MG63 (cell line): ENCODE results near the gene RP9. TPM values are rescaled to one million over a fixed set of nuclear protein-coding genes. Genes with fewer than 3 reads are reported as not detected.
A peak's percentile ranks its signal among the peaks of the same experiment; 100 is the strongest.

Experiments used
- DNase-seq: peaks from one replicate; pipeline ENCODE4 v3.0.0-alpha.2; 2020
- H3K27me3 ChIP-seq: fragments of 250-450 bp; sonication (Bioruptor Pico); 2 replicates; pipeline ENCODE4 v1.5.1; 2020; ENCODE audit warnings: mild to moderate bottlenecking, moderate library complexity
- H3K36me3 ChIP-seq: fragments of 250-450 bp; sonication (Bioruptor Pico); 2 replicates; pipeline ENCODE4 v1.5.1; 2020; ENCODE audit warnings: mild to moderate bottlenecking, moderate library complexity
- H3K4me3 ChIP-seq: fragments of 250-450 bp; sonication (Bioruptor Pico); 2 replicates; pipeline ENCODE4 v1.5.1; 2020; ENCODE audit warnings: mild to moderate bottlenecking, moderate library complexity
- H3K9me3 ChIP-seq: fragments of 250-450 bp; sonication (Bioruptor Pico); 2 replicates; pipeline ENCODE4 v1.5.1; 2020; ENCODE audit warnings: mild to moderate bottlenecking, moderate library complexity
- total RNA-seq: library from RNA; depleted of rRNA; stranded (reverse); fragments of >200 nt; shearing (Covaris generic); gene quantifications from 2 replicates; pipeline ENCODE4 v1.2.3, GENCODE V29; 2014; ENCODE audit warnings: low replicate concordance

RP9 gene
- total RNA-seq, 1 experiment from 2014 or later, result 23.3 TPM

DNA sequence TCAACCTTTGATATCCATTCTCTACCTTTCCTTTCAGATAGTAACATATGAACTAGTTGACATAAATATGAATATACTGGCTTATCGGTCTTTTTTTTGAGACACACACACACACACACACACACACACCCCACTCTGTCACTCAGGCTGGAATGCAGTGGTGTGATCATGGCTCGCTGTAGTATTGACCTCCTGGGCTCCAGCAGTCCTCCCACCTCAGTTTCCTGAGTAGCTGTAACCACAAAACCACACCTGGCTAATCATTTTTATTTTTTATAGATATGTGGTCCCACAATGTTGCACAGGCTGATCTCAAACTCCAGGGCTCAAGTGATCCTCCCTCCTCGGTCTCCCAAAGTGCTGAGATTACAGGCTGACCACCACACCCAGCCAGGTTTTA is 32.5 kb downstream of the RP9 start:
- Histone ChIP-seq H3K27me3 (no peaks in the 10 kb centered on the region), H3K36me3 (no peaks in the 10 kb centered on the region), H3K4me3 (no peak overlapping the region), H3K9me3 (no peaks in the 10 kb centered on the region)
- no peak for DNase-seq

GRCh38 chr7:33075818-33076518 is 33.2 kb downstream of the RP9 start:
- DNase-seq, result no peak
- H3K27me3 ChIP-seq, result no peaks in the 10 kb centered on the region
- no peaks in the 10 kb centered on the region for H3K9me3 ChIP-seq
- H3K36me3 ChIP-seq, result no peaks in the 10 kb centered on the region
- H3K4me3 ChIP-seq, result no peak overlapping the region

DNA sequence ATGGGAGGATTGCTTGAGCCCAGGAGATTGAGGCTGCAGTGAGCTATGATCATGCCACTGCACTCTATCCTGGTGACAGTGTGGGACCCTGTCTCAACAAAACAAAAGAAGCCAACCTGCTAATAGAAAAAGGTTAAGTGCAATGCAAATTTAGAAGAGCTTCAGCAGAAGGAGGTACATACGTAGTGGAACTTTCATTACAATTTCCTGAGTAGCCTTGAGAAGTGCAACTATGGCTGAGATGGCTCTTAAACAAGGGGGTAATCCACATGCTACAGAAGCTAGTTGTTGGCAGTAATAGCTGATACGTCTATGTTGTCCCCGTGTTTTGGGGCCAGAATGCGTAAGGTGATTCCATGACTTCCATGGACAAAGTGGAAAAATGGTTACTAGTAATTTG is 36.0 kb downstream of the RP9 start:
- Histone ChIP-seq H3K4me3 (no peak overlapping the region), H3K9me3 (peaks cover 10% of the 10 kb centered on the region), H3K36me3 (no peaks in the 10 kb centered on the region), H3K27me3 (no peaks in the 10 kb centered on the region)
- DNase-seq, result no peak

- Histone ChIP-seq H3K4me3 (no peak overlapping the region), H3K36me3 (no peaks in the 10 kb centered on the region), H3K27me3 (no peaks in the 10 kb centered on the region), H3K9me3 (peaks cover 10% of the 10 kb centered on the region)
- peak; percentile 23 for DNase-seq
These were observed 36.7 kb downstream of the RP9 start for GRCh38 chr7:33072471-33072870.

GRCh38 chr7:33070831-33071230 is 38.4 kb downstream of the RP9 start:
- Histone ChIP-seq H3K9me3 (peaks cover 13% of the 10 kb centered on the region), H3K4me3 (no peak overlapping the region), H3K27me3 (no peaks in the 10 kb centered on the region), H3K36me3 (no peaks in the 10 kb centered on the region)
- no peak for DNase-seq

- H3K9me3 ChIP-seq, result peaks cover 13% of the 10 kb centered on the region
- H3K27me3 ChIP-seq, result no peaks in the 10 kb centered on the region
- no peak overlapping the region for H3K4me3 ChIP-seq
- DNase-seq, result no peak
- H3K36me3 ChIP-seq, result no peaks in the 10 kb centered on the region
These were observed 38.9 kb downstream of the RP9 start for GRCh38 chr7:33070277-33070676.

GRCh38 chr7:33067921-33068320 is 41.3 kb downstream of the RP9 start:
- peaks cover 13% of the 10 kb centered on the region for H3K9me3 ChIP-seq
- DNase-seq, result no peak
- H3K27me3 ChIP-seq, result no peaks in the 10 kb centered on the region
- no peaks in the 10 kb centered on the region for H3K36me3 ChIP-seq
- H3K4me3 ChIP-seq, result no peak overlapping the region

DNA sequence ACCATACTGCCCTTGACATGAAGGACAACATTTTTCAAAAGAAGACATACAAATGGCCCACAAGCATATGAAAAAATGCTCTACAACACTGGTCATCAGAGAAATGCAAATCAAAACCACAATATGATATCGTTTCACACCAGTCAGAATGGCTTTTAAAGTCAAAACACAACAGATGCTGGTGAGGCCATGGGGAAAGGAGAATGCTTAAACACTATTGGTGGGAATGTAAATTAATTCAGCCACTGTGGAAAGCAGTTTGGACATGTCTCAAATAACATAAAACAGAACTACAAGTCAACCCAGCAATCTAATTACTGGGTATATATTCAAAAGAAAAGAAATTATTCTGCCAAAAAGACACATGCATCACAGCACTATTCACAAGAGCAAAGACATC is 42.4 kb downstream of the RP9 start:
- H3K9me3 ChIP-seq, result peaks cover 13% of the 10 kb centered on the region
- H3K4me3 ChIP-seq, result no peak overlapping the region

DNA sequence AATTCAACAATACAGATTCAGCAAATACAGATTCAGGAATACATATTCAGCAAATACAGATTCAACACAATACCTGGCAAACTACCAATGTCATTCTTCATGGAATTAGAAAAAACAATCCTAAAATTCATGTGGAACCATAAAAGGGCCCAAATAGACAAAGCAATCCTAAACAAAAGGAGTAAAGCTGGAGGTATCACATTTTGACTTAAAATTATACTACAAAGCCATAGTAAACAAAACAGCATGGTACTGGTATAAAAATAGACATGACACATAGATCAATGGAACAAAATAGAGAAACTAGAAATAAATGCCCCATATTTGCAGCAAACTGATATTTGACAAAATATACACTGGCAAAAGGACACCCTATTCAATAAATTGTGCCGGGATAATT is 43.2 kb downstream of the RP9 start:
- no peak overlapping the region for H3K4me3 ChIP-seq
- no peak for DNase-seq
- no peaks in the 10 kb centered on the region for H3K27me3 ChIP-seq
- H3K9me3 ChIP-seq, result peaks cover 13% of the 10 kb centered on the region
- peaks cover under 1% of the 10 kb centered on the region for H3K36me3 ChIP-seq

More for the DNA sequence above, 42.4 kb downstream of the RP9 start:
- no peaks in the 10 kb centered on the region for H3K27me3 ChIP-seq
- DNase-seq, result no peak
- no peaks in the 10 kb centered on the region for H3K36me3 ChIP-seq

DNA sequence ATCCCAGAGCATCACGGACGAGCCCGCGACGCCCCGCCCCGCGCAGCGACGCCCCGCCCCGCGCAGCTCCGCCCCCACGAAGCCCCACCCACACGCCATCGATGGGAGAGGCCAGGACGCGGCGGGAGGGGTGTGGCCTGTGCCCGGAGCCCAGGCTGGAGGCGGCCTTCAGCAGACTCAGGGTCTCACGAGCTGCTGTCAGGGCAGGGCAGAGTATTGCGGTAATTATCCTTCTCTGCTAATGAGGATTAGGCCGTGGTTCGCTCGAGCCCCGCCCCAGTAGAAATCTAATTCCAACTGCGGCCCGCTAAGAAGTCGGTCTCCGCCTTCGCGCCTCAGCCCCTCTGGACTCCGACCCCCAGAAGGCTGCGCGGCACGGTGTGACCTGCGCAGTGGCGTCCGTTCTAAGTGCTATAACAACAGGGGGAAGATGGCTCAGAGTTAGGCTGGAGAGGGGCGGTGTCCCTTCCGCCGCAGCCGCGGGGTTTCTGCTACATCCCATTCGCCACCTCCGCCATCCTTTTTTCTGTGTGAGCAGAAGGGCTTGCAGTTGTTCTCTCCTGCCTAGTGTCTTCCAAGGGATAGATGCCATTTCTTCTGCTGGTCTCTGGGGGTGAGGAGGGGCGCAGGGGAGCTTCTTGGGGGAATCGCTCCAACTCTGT is 46.3 kb downstream of the RP9 start:
- Histone ChIP-seq H3K4me3 (peak overlapping the region; percentile 69), H3K27me3 (no peaks in the 10 kb centered on the region), H3K9me3 (peaks cover 3% of the 10 kb centered on the region), H3K36me3 (peaks cover 17% of the 10 kb centered on the region)
- peak; percentile 92 for DNase-seq

DNA sequence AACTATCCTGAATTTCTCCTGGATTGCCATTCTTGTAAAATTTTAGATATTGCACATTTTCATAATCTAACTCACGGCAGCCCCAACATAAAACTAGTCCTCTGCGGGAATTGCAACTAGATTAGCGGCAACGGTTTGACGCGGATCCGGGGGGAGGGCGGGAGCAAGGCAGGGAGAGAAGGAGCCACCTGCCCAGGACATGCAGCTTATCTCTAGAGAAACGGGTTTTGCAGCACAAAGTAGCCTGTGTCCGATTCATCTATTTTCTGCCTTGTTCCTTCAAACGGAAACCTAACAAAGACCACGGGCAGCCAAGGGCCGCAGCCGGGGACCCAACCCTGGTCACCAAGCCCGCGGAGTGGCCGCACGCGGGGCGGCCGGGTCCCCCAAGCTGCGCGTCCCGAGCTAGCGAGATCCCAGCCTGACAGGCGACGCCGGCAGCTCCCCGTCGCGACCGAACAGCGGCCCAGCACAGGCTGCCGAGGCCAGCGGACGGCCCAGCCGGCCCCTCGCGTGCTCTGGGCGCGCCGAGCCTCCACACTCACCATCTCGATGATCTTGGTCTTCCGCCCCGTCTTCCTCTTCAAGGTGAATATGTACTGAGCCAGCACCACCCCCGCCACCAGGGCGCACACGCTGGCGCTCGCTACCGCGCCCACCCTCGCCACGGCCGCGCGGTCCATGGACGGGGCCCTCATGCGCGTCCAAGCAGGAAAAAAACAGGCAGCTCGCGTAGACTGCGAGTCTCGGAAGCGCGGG is 47.0 kb downstream of the RP9 start, which contains the start of gene NT5C3A:
Gene NT5C3A (minus strand): TSS at position 754 of the 759 bp plus-strand sequence. CDS start 71 bp downstream, at position 683.
- peak; percentile 31 for DNase-seq
- no peaks in the 10 kb centered on the region for H3K27me3 ChIP-seq
- H3K9me3 ChIP-seq, result peaks cover 3% of the 10 kb centered on the region
- peaks cover 22% of the 10 kb centered on the region for H3K36me3 ChIP-seq
- peak within 1 kb of the TSS; percentile 69 for H3K4me3 ChIP-seq

DNA sequence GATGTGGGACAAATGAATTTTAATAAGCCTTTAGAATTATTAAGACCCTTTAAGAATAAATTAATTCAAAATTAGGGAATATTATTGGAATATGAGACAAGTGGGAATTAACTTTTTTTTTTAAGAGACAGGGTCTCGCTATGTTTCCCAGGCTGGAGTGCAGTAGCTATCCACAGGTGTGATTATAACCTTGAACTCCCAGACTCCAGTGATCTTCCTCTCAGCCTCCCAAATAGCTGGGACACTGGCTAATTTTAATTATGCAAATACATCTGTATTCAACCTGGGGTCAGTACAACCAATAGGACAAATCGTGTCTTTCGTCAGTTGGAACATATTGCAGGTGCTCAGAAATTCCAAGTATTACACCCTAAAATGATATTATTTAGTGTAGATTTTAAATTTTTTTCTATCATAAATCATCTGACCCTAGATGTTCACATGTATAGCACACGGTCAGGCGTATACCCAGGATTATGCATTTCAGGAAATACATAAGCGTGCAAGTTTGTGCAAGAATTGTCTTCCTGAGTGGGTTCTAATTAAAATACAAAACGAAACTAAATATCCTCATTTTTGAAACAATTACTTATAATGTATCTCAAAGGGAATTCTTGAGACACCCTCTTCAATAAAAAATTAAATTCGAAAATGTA is 47.8 kb downstream of the RP9 start:
- H3K27me3 ChIP-seq, result no peaks in the 10 kb centered on the region
- peak overlapping the region; percentile 69 for H3K4me3 ChIP-seq
- DNase-seq, result no peak
- peaks cover 23% of the 10 kb centered on the region for H3K36me3 ChIP-seq
- H3K9me3 ChIP-seq, result peaks cover 3% of the 10 kb centered on the region

- H3K27me3 ChIP-seq, result no peaks in the 10 kb centered on the region
- no peak for DNase-seq
- no peak overlapping the region for H3K4me3 ChIP-seq
- no peaks in the 10 kb centered on the region; the same call in 1 of the 2 replicates for H3K9me3 ChIP-seq
- H3K36me3 ChIP-seq, result peaks cover 26% of the 10 kb centered on the region
These were observed 49.6 kb downstream of the RP9 start for GRCh38 chr7:33059635-33060034.

- no peak for DNase-seq
- H3K36me3 ChIP-seq, result peaks cover 19% of the 10 kb centered on the region
- no peaks in the 10 kb centered on the region; the same call in 1 of the 2 replicates for H3K9me3 ChIP-seq
These were observed 54.0 kb downstream of the RP9 start for GRCh38 chr7:33055158-33055557.

DNA sequence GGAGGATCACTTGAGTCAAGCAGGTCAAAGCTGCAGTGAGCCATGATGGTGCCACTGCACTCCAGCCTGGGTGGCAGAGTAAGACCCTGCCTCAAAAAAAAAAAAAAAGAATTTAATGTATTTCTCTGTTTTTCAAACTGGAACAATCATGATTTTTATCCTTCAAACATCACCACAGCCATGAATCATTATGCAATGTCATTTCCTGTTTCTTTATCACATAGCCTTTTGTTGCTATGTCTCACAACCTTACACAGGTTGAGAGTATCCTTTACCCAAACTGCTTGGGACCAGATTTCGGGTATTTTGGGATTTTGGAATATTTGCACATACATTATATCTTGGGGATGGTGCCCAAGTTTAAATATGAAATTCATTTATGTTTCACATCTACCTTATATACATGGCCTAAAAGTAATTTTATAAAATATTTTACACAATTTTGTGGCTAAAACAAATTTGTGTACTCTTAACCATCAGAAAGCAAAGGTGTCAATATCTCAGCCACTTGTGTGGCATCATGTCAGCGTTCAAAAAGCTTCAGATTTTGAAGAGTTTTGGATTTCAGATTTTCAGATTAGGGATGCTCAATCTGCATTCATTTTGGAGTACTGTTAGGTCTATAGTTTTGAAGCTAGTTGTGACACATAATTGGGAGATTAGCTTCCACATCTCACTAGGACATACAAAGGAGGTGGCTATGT is 54.8 kb downstream of the RP9 start:
- Histone ChIP-seq H3K27me3 (no peaks in the 10 kb centered on the region), H3K9me3 (no peaks in the 10 kb centered on the region), H3K36me3 (peaks cover 13% of the 10 kb centered on the region), H3K4me3 (no peak overlapping the region)
- DNase-seq, result no peak

More at GRCh38 chr7:33055158-33055557, 54.0 kb downstream of the RP9 start:
- Histone ChIP-seq H3K27me3 (no peaks in the 10 kb centered on the region), H3K4me3 (no peak overlapping the region)

GRCh38 chr7:33053721-33054120 is 55.5 kb downstream of the RP9 start:
- no peak for DNase-seq
- Histone ChIP-seq H3K36me3 (peaks cover 9% of the 10 kb centered on the region; the same call in 1 of the 2 replicates), H3K4me3 (no peak overlapping the region), H3K9me3 (no peaks in the 10 kb centered on the region), H3K27me3 (no peaks in the 10 kb centered on the region)
